HG02938 (cell line): ENCODE measurements around the gene VSIG4.
"Not testable (repeated sequence)": the region's sequence is repeated elsewhere in the genome, so short reads cannot be mapped to it uniquely, and the experiment has no call there.

Experiments used
- ATAC-seq: cut with Tn5 transposase; IDR thresholded peaks from one replicate; pipeline ENCODE4 v1.9.1; 2021; ENCODE audit warnings: mild to moderate bottlenecking, moderate library complexity; ENCODE audit not compliant: unreplicated experiment

The VSIG4 gene

DNA sequence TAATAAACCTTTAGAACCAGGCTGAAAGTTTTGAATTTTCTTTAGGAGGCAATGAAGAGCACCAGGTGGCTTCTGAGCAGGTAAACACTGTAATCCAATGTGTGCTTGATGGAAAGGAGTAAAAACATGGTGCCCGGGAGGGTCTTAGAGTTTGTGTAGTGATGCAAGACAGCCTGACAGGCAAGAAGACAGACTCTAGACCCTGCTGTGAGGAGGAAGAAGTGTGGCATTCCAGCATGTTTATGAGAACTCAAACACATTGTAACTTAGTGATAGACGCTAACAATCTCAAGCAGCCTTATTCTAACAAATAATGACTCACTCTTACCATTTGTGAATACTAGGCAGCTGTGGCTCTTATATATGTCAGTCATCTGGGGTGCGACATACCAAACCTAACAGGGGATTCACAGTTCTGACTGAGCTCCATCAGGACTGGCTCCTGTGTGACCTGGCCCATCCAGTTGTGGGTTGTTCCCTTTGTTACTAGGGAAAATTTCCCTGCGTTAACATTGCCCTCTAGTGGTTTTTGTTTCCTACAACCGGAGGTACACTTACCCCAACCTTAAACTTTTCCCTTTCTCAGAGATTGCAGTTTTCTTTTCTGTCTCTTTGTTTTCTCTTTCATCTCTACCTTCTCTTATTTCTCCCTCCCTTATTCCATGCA is 53.8 kb downstream of the VSIG4 start:
- ATAC-seq, result peak; percentile 85

DNA sequence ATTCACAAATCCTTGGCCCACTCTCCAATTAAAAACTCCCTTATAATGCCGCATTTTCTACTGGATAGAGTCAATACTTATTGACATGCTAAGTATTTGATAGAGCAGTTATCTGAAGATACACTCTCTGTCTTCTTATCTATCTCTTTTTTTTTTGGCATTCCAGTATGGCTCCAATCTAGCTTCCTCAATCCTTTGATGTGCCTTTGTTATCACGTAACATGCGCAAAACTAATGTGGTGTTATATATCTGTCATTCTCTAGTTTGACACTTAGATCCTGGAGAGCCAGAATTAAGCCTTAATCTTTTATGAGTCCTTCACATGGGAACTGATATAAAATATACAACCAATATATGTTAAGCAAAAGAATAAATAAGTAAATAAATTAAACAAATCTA is 54.7 kb downstream of the VSIG4 start:
- ATAC-seq, result no peak

DNA sequence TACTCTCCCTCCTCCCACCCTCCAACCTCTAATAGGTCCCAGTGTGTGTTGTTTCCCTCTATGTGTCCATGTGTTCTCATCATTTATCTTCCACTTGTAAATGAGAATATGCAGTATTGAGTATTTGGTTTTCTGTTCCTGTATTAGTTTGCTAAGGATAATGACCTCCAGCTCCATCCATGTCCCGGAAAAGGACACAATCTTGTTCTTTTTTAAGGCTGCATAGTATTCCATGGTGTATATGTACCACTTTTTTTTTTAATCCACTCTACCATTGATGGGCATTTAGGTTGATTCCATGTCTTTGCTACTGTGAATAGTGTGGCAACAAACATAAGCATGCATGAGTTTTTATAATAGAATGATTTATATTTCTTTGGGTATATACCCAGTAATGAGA is 62.7 kb downstream of the VSIG4 start:
- ATAC-seq, result not testable (repeated sequence)

DNA sequence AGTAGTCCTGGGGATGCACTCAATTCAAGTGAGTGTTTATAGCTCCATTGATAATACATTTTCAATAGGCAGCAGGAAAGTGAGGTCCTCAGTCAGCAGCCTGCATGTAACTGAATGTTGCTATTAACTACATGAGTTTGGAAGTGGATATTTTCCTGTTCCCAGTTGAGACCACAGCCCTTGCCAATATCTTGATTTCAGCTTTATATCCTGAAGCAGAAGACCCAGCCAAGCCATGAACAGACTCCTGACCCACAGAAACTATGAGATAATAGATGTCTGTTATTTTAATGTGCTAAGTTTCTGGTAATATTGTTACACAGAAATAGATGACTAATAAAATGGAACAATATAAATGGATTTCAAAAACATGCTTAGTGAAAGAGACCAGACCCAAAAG is 63.7 kb downstream of the VSIG4 start:
- no peak for ATAC-seq

DNA sequence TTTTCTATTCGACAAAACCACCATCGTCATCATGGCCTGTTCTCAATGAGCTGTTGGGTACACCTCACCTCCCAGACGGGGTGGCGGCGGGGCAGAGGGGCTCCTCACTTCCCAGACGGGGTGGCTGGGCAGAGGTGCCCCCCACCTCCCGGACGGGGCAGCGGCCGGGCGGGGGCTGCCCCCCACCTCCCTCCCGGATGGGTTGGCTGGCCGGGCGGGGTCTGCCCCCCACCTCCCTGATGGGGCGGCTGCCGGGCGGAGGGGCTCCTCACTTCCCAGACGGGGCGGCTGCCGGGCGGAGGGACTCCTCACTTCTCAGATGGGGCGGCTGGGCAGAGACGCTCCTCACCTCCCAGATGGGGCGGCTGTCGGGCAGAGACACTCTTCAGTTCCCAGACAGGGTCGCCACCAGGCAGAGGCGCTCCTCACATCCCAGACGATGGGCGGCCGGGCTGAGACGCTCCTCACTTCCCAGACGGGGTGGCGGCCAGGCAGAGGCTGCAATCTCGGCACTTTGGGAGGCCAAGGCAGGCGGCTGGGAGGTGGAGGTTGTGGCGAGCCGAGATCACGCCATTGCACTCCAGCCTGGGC is 64.6 kb downstream of the VSIG4 start:
- not testable (repeated sequence) for ATAC-seq
